Fibroblast of skin of left quadriceps (primary cell): ENCODE measurements around the gene LHX3.

ENCODE experiments used
- DNase-seq, 2 experiments: peaks; one replicate each; pipeline ENCODE4 v3.0.0-alpha.2; 2013; ENCODE audit warnings: low read depth in 2 of 2

LHX3 gene

GRCh38 chr9:136192289-136193126 lies 12.4 kb downstream of the LHX3 start:
- no peak for DNase-seq

GRCh38 chr9:136191960-136192286 lies 13.0 kb downstream of the LHX3 start:
- no peak for DNase-seq

GRCh38 chr9:136191099-136191959 lies 13.6 kb downstream of the LHX3 start:
- no peak for DNase-seq

GRCh38 chr9:136190656-136191055 lies 14.3 kb downstream of the LHX3 start:
- no peak for DNase-seq

- DNase-seq = no peak
Measured at GRCh38 chr9:136190237-136190601, 14.7 kb downstream of the LHX3 start.

- no peak for DNase-seq
Measured at GRCh38 chr9:136189394-136190236, 15.3 kb downstream of the LHX3 start.

- DNase-seq = no peak
Measured at GRCh38 chr9:136187683-136188586, 17.0 kb downstream of the LHX3 start.

- DNase-seq = no peak
Measured at GRCh38 chr9:136187197-136187596, 17.7 kb downstream of the LHX3 start.

GRCh38 chr9:136186386-136186785 lies 18.5 kb downstream of the LHX3 start:
- no peak for DNase-seq

GRCh38 chr9:136185596-136186366 lies 19.1 kb downstream of the LHX3 start:
- no peak for DNase-seq

- no peak for DNase-seq
Measured at GRCh38 chr9:136185066-136185465, 19.9 kb downstream of the LHX3 start.

- no peak for DNase-seq
Measured at GRCh38 chr9:136182850-136183422, 22.0 kb downstream of the LHX3 start.

GRCh38 chr9:136182420-136182787 lies 22.5 kb downstream of the LHX3 start:
- no peak for DNase-seq

- no peak for DNase-seq
Measured at GRCh38 chr9:136181784-136182419, 23.0 kb downstream of the LHX3 start.

GRCh38 chr9:136180586-136180985 lies 24.3 kb downstream of the LHX3 start:
- no peak for DNase-seq

GRCh38 chr9:136179761-136180160 lies 25.2 kb downstream of the LHX3 start:
- DNase-seq = no peak

- no peak for DNase-seq
Measured at GRCh38 chr9:136179101-136179616, 25.8 kb downstream of the LHX3 start.

GRCh38 chr9:136178773-136179075 lies 26.2 kb downstream of the LHX3 start:
- no peak for DNase-seq

GRCh38 chr9:136178061-136178772 lies 26.7 kb downstream of the LHX3 start:
- DNase-seq = no peak
